Peyer's patch (tissue), 4 donors: ENCODE data around the gene HEMK1.

Experiments used
- CTCF ChIP-seq, 6 experiments: fragments of 450-650 bp in 4 of 6; fragments of 200-600 bp in 2 of 6; sonication (generic) in 1 of 6; IDR thresholded peaks; one replicate each; pipeline ENCODE4 v1.5.1; 2017 to 2019; ENCODE audit warnings: antibody characterized with exemption in 6 of 6, mild to moderate bottlenecking in 3 of 6, moderate library complexity in 1 of 6
- POLR2A ChIP-seq, 2 donors: fragments of 450-650 bp; IDR thresholded peaks; one replicate each; pipeline ENCODE4 v1.5.1; 2017; ENCODE audit warnings: antibody characterized with exemption in 2 of 2, mild to moderate bottlenecking in 2 of 2, moderate library complexity in 2 of 2

GRCh38 chr3:50587806-50588758 is 18.8 kb downstream of the HEMK1 start:
- no peak for TF ChIP-seq CTCF (IDR thresholded peaks at IDR 0.05)
- no peak for TF ChIP-seq POLR2A (IDR thresholded peaks at IDR 0.05)
